ENCODE measurements around the gene YJEFN3. TPM values are rescaled to one million over a fixed set of nuclear protein-coding genes. Genes with fewer than 3 reads are reported as not detected.

YJEFN3 gene
- total RNA-seq, 1 donor from 2014 or later = 4.0 TPM

- Mint-ChIP-seq H3K27ac (ENCODE audit: unreplicated experiment) (no peak overlapping the region), H3K36me3 (ENCODE audit: low read depth) (no peaks in the 10 kb centered on the region), H3K27me3 (ENCODE audit: low read depth) (no peaks in the 10 kb centered on the region), H3K4me1 (ENCODE audit: low read depth) (peaks cover 5% of the 10 kb centered on the region), H3K4me3 (ENCODE audit: unreplicated experiment) (no peak overlapping the region), H3K9me3 (ENCODE audit: low read depth) (no peaks in the 10 kb centered on the region)
- no peak for DNase-seq (ENCODE audit: low spot score)
- TF ChIP-seq CTCF (IDR thresholded peaks at IDR 0.05) = no peak
Observed at GRCh38 chr19:19570571-19570970, 41.9 kb downstream of the YJEFN3 start.

DNA sequence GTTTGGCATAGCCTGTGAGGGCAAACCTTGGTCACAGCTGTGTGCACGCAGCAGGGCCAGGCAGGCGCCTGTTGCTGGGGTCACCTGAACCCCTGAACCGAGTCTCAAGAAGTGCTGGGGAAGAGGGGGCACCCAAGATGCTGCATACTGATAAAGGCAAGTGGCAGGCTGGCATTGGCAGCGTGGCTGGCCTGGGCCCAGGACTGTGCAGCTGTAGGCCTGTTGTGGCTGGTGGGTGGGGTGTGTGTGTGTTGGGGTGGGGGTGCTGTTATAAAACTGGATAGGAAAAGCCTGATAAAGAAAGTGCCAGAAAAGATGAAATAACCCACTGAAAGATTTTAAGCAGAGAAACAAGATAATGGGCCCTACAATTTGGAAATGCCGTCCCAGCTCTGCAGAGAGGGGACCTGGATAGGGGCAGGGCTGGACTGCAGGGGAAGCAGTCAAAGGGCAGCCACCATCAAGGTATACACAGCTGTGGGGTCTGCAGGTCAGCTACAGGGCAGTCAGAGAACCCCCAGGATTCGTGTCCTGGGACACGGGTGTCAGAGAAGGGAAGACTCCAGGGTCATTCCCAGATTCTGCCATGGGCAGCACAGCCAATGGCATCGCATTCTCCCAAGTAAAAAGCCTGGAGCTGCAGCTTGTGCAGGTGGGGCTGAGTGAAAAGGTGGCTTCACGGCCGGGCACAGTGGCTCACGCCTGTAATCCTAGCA, 42.5 kb downstream of the YJEFN3 start:
- Mint-ChIP-seq H3K9me3 (ENCODE audit: low read depth) (no peaks in the 10 kb centered on the region), H3K4me1 (ENCODE audit: low read depth) (peaks cover 3% of the 10 kb centered on the region), H3K27me3 (ENCODE audit: low read depth) (no peaks in the 10 kb centered on the region), H3K36me3 (ENCODE audit: low read depth) (no peaks in the 10 kb centered on the region), H3K4me3 (ENCODE audit: unreplicated experiment) (no peak overlapping the region), H3K27ac (ENCODE audit: unreplicated experiment) (no peak overlapping the region)
- no peak for TF ChIP-seq CTCF (IDR thresholded peaks at IDR 0.05)
- no peak for DNase-seq (ENCODE audit: low spot score)

- no peaks in the 10 kb centered on the region for H3K36me3 Mint-ChIP-seq (ENCODE audit: low read depth)
- no peak for TF ChIP-seq CTCF (IDR thresholded peaks at IDR 0.05)
- H3K9me3 Mint-ChIP-seq (ENCODE audit: low read depth) = no peaks in the 10 kb centered on the region
- H3K27ac Mint-ChIP-seq (ENCODE audit: unreplicated experiment) = no peak overlapping the region
- no peaks in the 10 kb centered on the region for H3K27me3 Mint-ChIP-seq (ENCODE audit: low read depth)
- no peaks in the 10 kb centered on the region for H3K4me1 Mint-ChIP-seq (ENCODE audit: low read depth)
- no peak overlapping the region for H3K4me3 Mint-ChIP-seq (ENCODE audit: unreplicated experiment)
- DNase-seq (ENCODE audit: low spot score) = no peak
Observed at GRCh38 chr19:19575411-19575810, 46.7 kb downstream of the YJEFN3 start.

GRCh38 chr19:19578252-19578651, 49.5 kb downstream of the YJEFN3 start:
- DNase-seq (ENCODE audit: low spot score) = no peak
- no peaks in the 10 kb centered on the region for H3K4me1 Mint-ChIP-seq (ENCODE audit: low read depth)
- H3K9me3 Mint-ChIP-seq (ENCODE audit: low read depth) = no peaks in the 10 kb centered on the region
- TF ChIP-seq CTCF (IDR thresholded peaks at IDR 0.05) = no peak
- H3K27me3 Mint-ChIP-seq (ENCODE audit: low read depth) = no peaks in the 10 kb centered on the region
- H3K4me3 Mint-ChIP-seq (ENCODE audit: unreplicated experiment) = no peak overlapping the region
- H3K27ac Mint-ChIP-seq (ENCODE audit: unreplicated experiment) = no peak overlapping the region
- H3K36me3 Mint-ChIP-seq (ENCODE audit: low read depth) = no peaks in the 10 kb centered on the region

- Mint-ChIP-seq H3K27ac (ENCODE audit: unreplicated experiment) (no peak overlapping the region), H3K27me3 (ENCODE audit: low read depth) (no peaks in the 10 kb centered on the region), H3K9me3 (ENCODE audit: low read depth) (no peaks in the 10 kb centered on the region), H3K36me3 (ENCODE audit: low read depth) (no peaks in the 10 kb centered on the region), H3K4me1 (ENCODE audit: low read depth) (no peaks in the 10 kb centered on the region), H3K4me3 (ENCODE audit: unreplicated experiment) (no peak overlapping the region)
- no peak for DNase-seq (ENCODE audit: low spot score)
- no peak for TF ChIP-seq CTCF (IDR thresholded peaks at IDR 0.05)
Observed at GRCh38 chr19:19579533-19580361, 51.0 kb downstream of the YJEFN3 start.
